GM23338 (cell line): Measurements from ENCODE around the gene FHIT. TPM values are rescaled to one million over a fixed set of nuclear protein-coding genes. Genes with fewer than 3 reads are reported as not detected.

Source experiments
- ATAC-seq: fragments of 200-7000 bp; cut with Tn5 transposase; 3 replicates; pipeline ENCODE4 v1.9.1; 2020
- DNase-seq: peaks from one replicate; pipeline ENCODE4 v3.0.0-alpha.2; 2015; ENCODE audit warnings: low spot score
- H2AFZ ChIP-seq: fragments of 200-600 bp; sonication (generic); 2 replicates; pipeline ENCODE4 v1.8.0; 2016; ENCODE audit warnings: antibody characterized with exemption, mild to moderate bottlenecking, moderate library complexity
- H3F3A ChIP-seq: fragments of 200-600 bp; sonication (generic); replicated peaks from 2 replicates; pipeline ENCODE4 v1.8.0; 2017; ENCODE audit warnings: antibody characterized with exemption, mixed run types, low read depth
- H3K27ac ChIP-seq: fragments of 200-600 bp; sonication (generic); 2 replicates; pipeline ENCODE4 v1.6.1; 2016; ENCODE audit warnings: low read depth
- H3K27me3 ChIP-seq: fragments of 200-600 bp; sonication (generic); 2 replicates; pipeline ENCODE4 v1.8.0; 2016; ENCODE audit warnings: mild to moderate bottlenecking, mixed run types, moderate library complexity; ENCODE audit not compliant: insufficient read depth
- H3K36me3 ChIP-seq: fragments of 200-600 bp; sonication (generic); 2 replicates; pipeline ENCODE4 v1.8.0; 2016; ENCODE audit warnings: mild to moderate bottlenecking; ENCODE audit not compliant: insufficient read depth
- H3K4me1 ChIP-seq: fragments of 200-600 bp; sonication (generic); 2 replicates; pipeline ENCODE4 v1.8.0; 2016; ENCODE audit warnings: mild to moderate bottlenecking, moderate library complexity; ENCODE audit not compliant: insufficient read depth
- H3K4me2 ChIP-seq: fragments of 200-600 bp; sonication (generic); 2 replicates; pipeline ENCODE4 v1.7.1; 2017; ENCODE audit warnings: mixed run types
- H3K4me3 ChIP-seq: fragments of 200-600 bp; sonication (generic); 2 replicates; pipeline ENCODE4 v1.6.1; 2016; ENCODE audit warnings: mixed run types
- H3K79me2 ChIP-seq: fragments of 200-600 bp; sonication (generic); replicated peaks from 2 replicates; pipeline ENCODE4 v1.8.0; 2017; ENCODE audit warnings: mild to moderate bottlenecking; ENCODE audit not compliant: insufficient read depth
- H3K9me2 ChIP-seq: fragments of 200-600 bp; sonication (generic); 2 replicates; pipeline ENCODE4 v1.8.0; 2017; ENCODE audit not compliant: insufficient read depth
- H4K20me1 ChIP-seq: fragments of 200-600 bp; sonication (generic); replicated peaks from 2 replicates; pipeline ENCODE4 v1.8.0; 2017; ENCODE audit warnings: mild to moderate bottlenecking; ENCODE audit not compliant: insufficient read depth
- H3K27ac Mint-ChIP-seq: 2 replicates; pipeline ENCODE4 v1.8.0; 2020; ENCODE audit warnings: inconsistent platforms, mild to moderate bottlenecking, moderate library complexity, mixed read lengths
- H3K27me3 Mint-ChIP-seq: 3 replicates; pipeline ENCODE4 v1.8.0; 2022; ENCODE audit warnings: low read depth, mild to moderate bottlenecking, moderate library complexity, mixed read lengths, inconsistent platforms; ENCODE audit not compliant: insufficient read depth, poor library complexity
- H3K36me3 Mint-ChIP-seq: 3 replicates; pipeline ENCODE4 v1.8.0; 2021; ENCODE audit warnings: low read depth, mild to moderate bottlenecking, inconsistent platforms, moderate library complexity, mixed read lengths
- H3K4me1 Mint-ChIP-seq: 3 replicates; pipeline ENCODE4 v1.8.0; 2020; ENCODE audit warnings: mild to moderate bottlenecking, inconsistent platforms, mixed read lengths
- H3K4me3 Mint-ChIP-seq: 3 replicates; pipeline ENCODE4 v1.8.0; 2021; ENCODE audit warnings: moderate library complexity, mild to moderate bottlenecking, inconsistent platforms, mixed read lengths
- H3K9me3 Mint-ChIP-seq: 3 replicates; pipeline ENCODE4 v1.8.0; 2020; ENCODE audit warnings: moderate library complexity, mild to moderate bottlenecking, inconsistent platforms, mixed read lengths
- CREB1 ChIP-seq: fragments of 250-450 bp; sonication (Bioruptor Pico); IDR thresholded peaks from 2 replicates; pipeline ENCODE4 v1.5.0; 2020; ENCODE audit warnings: low read depth, mild to moderate bottlenecking, moderate library complexity
- CTCF ChIP-seq, 2 experiments: fragments of 200-600 bp in 1 of 2; sonication (generic) in 1 of 2; conservative IDR thresholded peaks; 2 replicates each; pipeline versions ENCODE4 v1.5.1 to v1.6.1; 2016 to 2017; ENCODE audit warnings: antibody characterized with exemption in 2 of 2, low read depth in 2 of 2, mild to moderate bottlenecking in 2 of 2, moderate library complexity in 1 of 2
- ETS1 ChIP-seq: IDR thresholded peaks from 2 replicates; pipeline ENCODE4 v1.6.1; 2016; ENCODE audit warnings: antibody characterized with exemption
- EZH2 ChIP-seq: fragments of 200-600 bp; sonication (generic); IDR thresholded peaks from one replicate; pipeline ENCODE4 v1.8.0; 2017; ENCODE audit warnings: antibody characterized with exemption, mild to moderate bottlenecking, low read depth; ENCODE audit not compliant: unreplicated experiment
- EZH2phosphoT487 ChIP-seq: fragments of 200-600 bp; sonication (generic); IDR thresholded peaks from one replicate; pipeline ENCODE4 v1.8.1; 2018; ENCODE audit warnings: antibody characterized with exemption; ENCODE audit not compliant: unreplicated experiment
- JUNB ChIP-seq: IDR thresholded peaks from one replicate; pipeline ENCODE4 v1.6.1; 2016; ENCODE audit warnings: antibody characterized with exemption; ENCODE audit not compliant: unreplicated experiment
- NANOG ChIP-seq: IDR thresholded peaks from 2 replicates; pipeline ENCODE4 v1.6.1; 2016; ENCODE audit warnings: antibody characterized with exemption, borderline replicate concordance
- POLR2AphosphoS5 ChIP-seq: IDR thresholded peaks from 2 replicates; pipeline ENCODE4 v1.6.1; 2016; ENCODE audit warnings: antibody characterized with exemption, low read depth
- REST ChIP-seq: IDR thresholded peaks from one replicate; pipeline ENCODE4 v1.6.1; 2018; ENCODE audit warnings: antibody characterized with exemption; ENCODE audit not compliant: unreplicated experiment
- STAT1 ChIP-seq: IDR thresholded peaks from one replicate; pipeline ENCODE4 v1.6.1; 2016; ENCODE audit warnings: antibody characterized with exemption; ENCODE audit not compliant: unreplicated experiment
- ZNF114 ChIP-seq: fragments of 250-450 bp; sonication (Bioruptor Pico); IDR thresholded peaks from 2 replicates; pipeline ENCODE4 v1.5.0; 2020; ENCODE audit warnings: mild to moderate bottlenecking, moderate library complexity
- ZNF462 ChIP-seq: fragments of 250-450 bp; sonication (Bioruptor Pico); IDR thresholded peaks from 2 replicates; pipeline ENCODE4 v1.5.0; 2020; ENCODE audit warnings: mild to moderate bottlenecking, moderate library complexity
- polyA plus RNA-seq: library from polyadenylated mRNA; unstranded; fragments of >200 nt; fragmentation: Nextera tagmentation; extraction: Ambion mirVana; gene quantifications from 2 replicates; pipeline ENCODE4 v1.2.1, GENCODE V29; 2016
- total RNA-seq: library from RNA; depleted of rRNA; stranded (reverse); fragments of >200 nt; shearing (Covaris generic); gene quantifications from 2 replicates; pipeline ENCODE4 v1.2.3, GENCODE V29; 2014

Gene FHIT
- total and polyA plus RNA-seq, 2 experiments from 2014 or later: 3.0 to 8.3 TPM

GRCh38 chr3:61268644-61269043 is 17.4 kb upstream of the FHIT start:
- Histone ChIP-seq H3K4me3 (no peak overlapping the region), H3K27ac (no peak overlapping the region), H3K36me3 (no peaks in the 10 kb centered on the region), H3K27me3 (no peaks in the 10 kb centered on the region), H3K4me1 (no peaks in the 10 kb centered on the region), H3K79me2 (no peaks in the 10 kb centered on the region), H3K9me2 (peaks cover 5% of the 10 kb centered on the region; the same call in 1 of the 2 replicates), H4K20me1 (no peaks in the 10 kb centered on the region), H3F3A (no peaks in the 10 kb centered on the region), H3K4me2 (no peak overlapping the region), H2AFZ (no peak overlapping the region)
- no peak for TF ChIP-seq ZNF114 (CRISPR knock-in tag)
- TF ChIP-seq ZNF462 (CRISPR knock-in tag): no peak
- no peak for TF ChIP-seq ETS1
- TF ChIP-seq POLR2AphosphoS5: no peak
- TF ChIP-seq EZH2phosphoT487: no peak
- no peak for TF ChIP-seq NANOG
- TF ChIP-seq REST: no peak
- no peak for TF ChIP-seq JUNB
- no peak for TF ChIP-seq CREB1 (CRISPR knock-in tag)
- TF ChIP-seq STAT1: no peak
- no peak for TF ChIP-seq EZH2
- TF ChIP-seq CTCF (conservative IDR thresholded peaks at IDR 0.05; ENCODE audit: low read depth in 2 of 2): no peak
- no peaks in the 10 kb centered on the region for H3K36me3 Mint-ChIP-seq
- no peaks in the 10 kb centered on the region for H3K27me3 Mint-ChIP-seq
- H3K27ac Mint-ChIP-seq: no peak overlapping the region
- no peak overlapping the region for H3K4me3 Mint-ChIP-seq
- ATAC-seq: no peak
- no peak for DNase-seq
- no peaks in the 10 kb centered on the region for H3K4me1 Mint-ChIP-seq
- no peaks in the 10 kb centered on the region; the same call in 2 of the 3 replicates for H3K9me3 Mint-ChIP-seq
